Stimulated activated CD8-positive, alpha-beta memory T cell treated with anti-CD3 and anti-CD28 coated beads, Interleukin-12 subunit alpha, Interleukin-12 subunit beta, amount 100 ng/mL, for 4 hours (primary cell): Measurements from ENCODE around the gene TMUB1.

ENCODE experiments used
- DNase-seq: peaks from one replicate; pipeline ENCODE4 v3.0.0-alpha.2; 2020; ENCODE audit warnings: low read depth

Gene TMUB1

GRCh38 chr7:151082141-151083070 lies 887 bp downstream of the TMUB1 start:
- DNase-seq, result no peak

- no peak for DNase-seq
Observed at GRCh38 chr7:151081170-151082101, 1.9 kb downstream of the TMUB1 start.

- peak; percentile 78 for DNase-seq
Observed at GRCh38 chr7:151080522-151081169, 2.6 kb downstream of the TMUB1 start, which contains the start of gene FASTK. FASTK (minus strand) TSS chr7:151080809; CDS start chr7:151080766, 43 bp downstream.

- DNase-seq, result no peak
Observed at GRCh38 chr7:151080067-151080521, 3.2 kb downstream of the TMUB1 start.

GRCh38 chr7:151079199-151079910 lies 3.9 kb downstream of the TMUB1 start:
- DNase-seq, result no peak

- DNase-seq, result no peak
Observed at GRCh38 chr7:151078233-151079040, 4.9 kb downstream of the TMUB1 start.

GRCh38 chr7:151077705-151078232 lies 5.5 kb downstream of the TMUB1 start:
- no peak for DNase-seq

- no peak for DNase-seq
Observed at GRCh38 chr7:151076863-151077704, 6.2 kb downstream of the TMUB1 start.

GRCh38 chr7:151075978-151076426 lies 7.3 kb downstream of the TMUB1 start:
- no peak for DNase-seq

GRCh38 chr7:151075662-151075971 lies 7.7 kb downstream of the TMUB1 start:
- DNase-seq, result no peak

GRCh38 chr7:151074817-151075661 lies 8.3 kb downstream of the TMUB1 start:
- no peak for DNase-seq

GRCh38 chr7:151073990-151074389 lies 9.3 kb downstream of the TMUB1 start:
- no peak for DNase-seq

GRCh38 chr7:151071032-151071866 lies 12.0 kb downstream of the TMUB1 start:
- no peak for DNase-seq

GRCh38 chr7:151070574-151070960 lies 12.7 kb downstream of the TMUB1 start:
- DNase-seq, result no peak

- no peak for DNase-seq
Observed at GRCh38 chr7:151069841-151070573, 13.3 kb downstream of the TMUB1 start.

- DNase-seq, result no peak
Observed at GRCh38 chr7:151068069-151068773, 15.1 kb downstream of the TMUB1 start.
